Ishikawa (cell line): ENCODE data around the gene TIGD1.

ENCODE experiments used
- CEBPB ChIP-seq: IDR thresholded peaks from 2 replicates; pipeline ENCODE4 v1.6.1; 2012
- CREB1 ChIP-seq: IDR thresholded peaks from 2 replicates; pipeline ENCODE4 v1.6.1; 2012; ENCODE audit warnings: low read depth
- EGR1 ChIP-seq: IDR thresholded peaks from 2 replicates; pipeline ENCODE4 v1.6.1; 2012
- EP300 ChIP-seq: IDR thresholded peaks from 2 replicates; pipeline ENCODE4 v1.6.1; 2012; ENCODE audit warnings: borderline replicate concordance
- FOXM1 ChIP-seq: IDR thresholded peaks from 2 replicates; pipeline ENCODE4 v1.6.1; 2012; ENCODE audit warnings: low read depth, borderline replicate concordance
- MAX ChIP-seq: IDR thresholded peaks from 2 replicates; pipeline ENCODE4 v1.6.1; 2012
- REST ChIP-seq: IDR thresholded peaks from 2 replicates; pipeline ENCODE4 v1.6.1; 2012; ENCODE audit warnings: low read depth, mild to moderate bottlenecking
- TAF1 ChIP-seq: IDR thresholded peaks from 2 replicates; pipeline ENCODE4 v1.6.1; 2012; ENCODE audit warnings: low read depth, mild to moderate bottlenecking
- YY1 ChIP-seq: IDR thresholded peaks from 2 replicates; pipeline ENCODE4 v1.6.1; 2012; ENCODE audit warnings: low read depth
- ZBTB7A ChIP-seq: IDR thresholded peaks from 2 replicates; pipeline ENCODE4 v1.6.1; 2012; ENCODE audit warnings: low read depth

- TF ChIP-seq EP300 (no peak), MAX (no peak), YY1 (no peak), REST (no peak), EGR1 (no peak), FOXM1 (no peak), TAF1 (no peak), ZBTB7A (no peak), CEBPB (no peak), CREB1 (no peak)
Observed at GRCh38 chr2:232541195-232541960, 9.0 kb downstream of the TIGD1 start.
